Measurements from ENCODE around the gene PADI1.

- TF ChIP-seq, protein P1, sequence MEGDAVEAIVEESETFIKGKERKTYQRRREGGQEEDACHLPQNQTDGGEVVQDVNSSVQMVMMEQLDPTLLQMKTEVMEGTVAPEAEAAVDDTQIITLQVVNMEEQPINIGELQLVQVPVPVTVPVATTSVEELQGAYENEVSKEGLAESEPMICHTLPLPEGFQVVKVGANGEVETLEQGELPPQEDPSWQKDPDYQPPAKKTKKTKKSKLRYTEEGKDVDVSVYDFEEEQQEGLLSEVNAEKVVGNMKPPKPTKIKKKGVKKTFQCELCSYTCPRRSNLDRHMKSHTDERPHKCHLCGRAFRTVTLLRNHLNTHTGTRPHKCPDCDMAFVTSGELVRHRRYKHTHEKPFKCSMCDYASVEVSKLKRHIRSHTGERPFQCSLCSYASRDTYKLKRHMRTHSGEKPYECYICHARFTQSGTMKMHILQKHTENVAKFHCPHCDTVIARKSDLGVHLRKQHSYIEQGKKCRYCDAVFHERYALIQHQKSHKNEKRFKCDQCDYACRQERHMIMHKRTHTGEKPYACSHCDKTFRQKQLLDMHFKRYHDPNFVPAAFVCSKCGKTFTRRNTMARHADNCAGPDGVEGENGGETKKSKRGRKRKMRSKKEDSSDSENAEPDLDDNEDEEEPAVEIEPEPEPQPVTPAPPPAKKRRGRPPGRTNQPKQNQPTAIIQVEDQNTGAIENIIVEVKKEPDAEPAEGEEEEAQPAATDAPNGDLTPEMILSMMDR (IDR thresholded peaks at IDR 0.05; ENCODE audit: low read depth, low read length) = no peak
- no peak for TF ChIP-seq EZH2phosphoT487 (IDR thresholded peaks at IDR 0.05; ENCODE audit: low read depth)
Measured at GRCh38 chr1:17207966-17208418, 3.1 kb downstream of the PADI1 start.
